Measurements from ENCODE around the gene CELA3A.
"Not testable (repeated sequence)": the region's sequence is repeated elsewhere in the genome, so short reads cannot be mapped to it uniquely, and the experiment has no call there.

CELA3A gene

GRCh38 chr1:22018583-22019559 lies 17.4 kb downstream of the CELA3A start:
- peak; percentile 44 to 59 for DNase-seq (ENCODE audit: low read depth in 2 of 2)

GRCh38 chr1:22021061-22021460 lies 19.6 kb downstream of the CELA3A start:
- no peak for DNase-seq (ENCODE audit: low read depth in 2 of 2)

GRCh38 chr1:22024485-22025367 lies 23.3 kb downstream of the CELA3A start:
- DNase-seq (ENCODE audit: low read depth in 2 of 2), result peak; percentile 59 to 64

- peak; percentile 78 to 88 for DNase-seq (ENCODE audit: low read depth in 2 of 2)
Measured at GRCh38 chr1:22025368-22026155, 24.1 kb downstream of the CELA3A start.

GRCh38 chr1:22026924-22027289 lies 25.4 kb downstream of the CELA3A start:
- no peak for DNase-seq (ENCODE audit: low read depth in 2 of 2)

- no peak for DNase-seq (ENCODE audit: low read depth in 2 of 2)
Measured at GRCh38 chr1:22030057-22030456, 28.6 kb downstream of the CELA3A start.

- no peak for DNase-seq (ENCODE audit: low read depth in 2 of 2)
Measured at GRCh38 chr1:22030473-22030872, 29.0 kb downstream of the CELA3A start.

- peak in 1 of 2 donors; percentile 23 for DNase-seq (ENCODE audit: low read depth in 2 of 2)
Measured at GRCh38 chr1:22031214-22031962, 29.9 kb downstream of the CELA3A start.

- not testable (repeated sequence) for DNase-seq (ENCODE audit: low read depth in 2 of 2)
Measured at GRCh38 chr1:22034834-22035233, 33.4 kb downstream of the CELA3A start.

- no peak for DNase-seq (ENCODE audit: low read depth in 2 of 2)
Measured at GRCh38 chr1:22037520-22037919, 36.1 kb downstream of the CELA3A start.

- DNase-seq (ENCODE audit: low read depth in 2 of 2), result no peak
Measured at GRCh38 chr1:22038036-22038435, 36.6 kb downstream of the CELA3A start.

- peak; percentile 71 to 80 for DNase-seq (ENCODE audit: low read depth in 2 of 2)
Measured at GRCh38 chr1:22039594-22040285, 38.3 kb downstream of the CELA3A start.

- DNase-seq (ENCODE audit: low read depth in 2 of 2), result no peak
Measured at GRCh38 chr1:22040286-22040623, 38.8 kb downstream of the CELA3A start.

- DNase-seq (ENCODE audit: low read depth in 2 of 2), result no peak
Measured at GRCh38 chr1:22041505-22041904, 40.0 kb downstream of the CELA3A start.

- DNase-seq (ENCODE audit: low read depth in 2 of 2), result no peak
Measured at GRCh38 chr1:22043198-22043769, 41.8 kb downstream of the CELA3A start.

- DNase-seq (ENCODE audit: low read depth in 2 of 2), result no peak
Measured at GRCh38 chr1:22044690-22045420, 43.4 kb downstream of the CELA3A start.

- DNase-seq (ENCODE audit: low read depth in 2 of 2), result no peak
Measured at GRCh38 chr1:22045604-22046228, 44.3 kb downstream of the CELA3A start.

- peak; percentile 24 to 41 for DNase-seq (ENCODE audit: low read depth in 2 of 2)
Measured at GRCh38 chr1:22048351-22049192, 47.1 kb downstream of the CELA3A start.

Measured in stimulated activated CD4-positive, alpha-beta T cell treated with anti-CD3 and anti-CD28 coated beads, Interleukin-4, amount 100 ng/mL, for 48 hours (primary cell).